GM23338 (cell line): ENCODE data around the gene LSM3. TPM values are rescaled to one million over a fixed set of nuclear protein-coding genes. Genes with fewer than 3 reads are reported as not detected.

Source experiments
- CTCF ChIP-seq, 2 experiments: fragments of 200-600 bp in 1 of 2; sonication (generic) in 1 of 2; conservative IDR thresholded peaks; 2 replicates each; pipeline versions ENCODE4 v1.5.1 to v1.6.1; 2016 to 2017; ENCODE audit warnings: antibody characterized with exemption in 2 of 2, low read depth in 2 of 2, mild to moderate bottlenecking in 2 of 2, moderate library complexity in 1 of 2
- ETS1 ChIP-seq: IDR thresholded peaks from 2 replicates; pipeline ENCODE4 v1.6.1; 2016; ENCODE audit warnings: antibody characterized with exemption
- JUNB ChIP-seq: IDR thresholded peaks from one replicate; pipeline ENCODE4 v1.6.1; 2016; ENCODE audit warnings: antibody characterized with exemption; ENCODE audit not compliant: unreplicated experiment
- POLR2AphosphoS5 ChIP-seq: IDR thresholded peaks from 2 replicates; pipeline ENCODE4 v1.6.1; 2016; ENCODE audit warnings: antibody characterized with exemption, low read depth
- REST ChIP-seq: IDR thresholded peaks from one replicate; pipeline ENCODE4 v1.6.1; 2018; ENCODE audit warnings: antibody characterized with exemption; ENCODE audit not compliant: unreplicated experiment
- STAT1 ChIP-seq: IDR thresholded peaks from one replicate; pipeline ENCODE4 v1.6.1; 2016; ENCODE audit warnings: antibody characterized with exemption; ENCODE audit not compliant: unreplicated experiment
- ZNF114 ChIP-seq: fragments of 250-450 bp; sonication (Bioruptor Pico); IDR thresholded peaks from 2 replicates; pipeline ENCODE4 v1.5.0; 2020; ENCODE audit warnings: mild to moderate bottlenecking, moderate library complexity
- ZNF331 ChIP-seq: fragments of 250-450 bp; sonication (Bioruptor Pico); IDR thresholded peaks from 2 replicates; pipeline ENCODE4 v1.5.0; 2020; ENCODE audit warnings: low read depth, mild to moderate bottlenecking, moderate library complexity
- ZNF462 ChIP-seq: fragments of 250-450 bp; sonication (Bioruptor Pico); IDR thresholded peaks from 2 replicates; pipeline ENCODE4 v1.5.0; 2020; ENCODE audit warnings: mild to moderate bottlenecking, moderate library complexity
- polyA plus RNA-seq: library from polyadenylated mRNA; unstranded; fragments of >200 nt; fragmentation: Nextera tagmentation; extraction: Ambion mirVana; gene quantifications from 2 replicates; pipeline ENCODE4 v1.2.1, GENCODE V29; 2016
- total RNA-seq: library from RNA; depleted of rRNA; stranded (reverse); fragments of >200 nt; shearing (Covaris generic); gene quantifications from 2 replicates; pipeline ENCODE4 v1.2.3, GENCODE V29; 2014

The LSM3 gene
- total and polyA plus RNA-seq, 2 experiments from 2014 or later, result 20.1 to 71.5 TPM

GRCh38 chr3:14162178-14162577 lies 16.4 kb upstream of the LSM3 start (continued):
- TF ChIP-seq ZNF462 (CRISPR knock-in tag) (no peak), ZNF114 (CRISPR knock-in tag) (no peak), POLR2AphosphoS5 (no peak), REST (no peak), JUNB (no peak), CTCF (conservative IDR thresholded peaks at IDR 0.05; ENCODE audit: low read depth in 2 of 2) (no peak), STAT1 (no peak), ETS1 (no peak), ZNF331 (CRISPR knock-in tag) (no peak)
